Neutrophil (primary cell): Measurements from ENCODE around the gene KRTAP10-8.

Source experiments
- H3K27ac ChIP-seq: fragments of 200-600 bp; sonication (generic); 2 replicates; pipeline ENCODE4 v1.5.1; 2016; ENCODE audit warnings: mild to moderate bottlenecking, moderate library complexity
- H3K27me3 ChIP-seq: fragments of 200-600 bp; sonication (generic); 2 replicates; pipeline ENCODE4 v1.6.0; 2016; ENCODE audit warnings: mild to moderate bottlenecking
- H3K36me3 ChIP-seq: fragments of 200-600 bp; sonication (generic); 2 replicates; pipeline ENCODE4 v1.5.1; 2017
- H3K4me1 ChIP-seq, 2 experiments: fragments of 200-600 bp in 1 of 2; sonication (generic) in 1 of 2; 1 replicate in 1 of 2; 2 replicates in 1 of 2; pipeline versions ENCODE4 v1.5.1 to v1.6.1; 2013 to 2016; ENCODE audit warnings: low read depth in 1 of 2, low read length in 1 of 2, mild to moderate bottlenecking in 1 of 2, moderate library complexity in 1 of 2; ENCODE audit not compliant: control insufficient read depth in 1 of 2, insufficient read depth in 1 of 2
- H3K4me3 ChIP-seq, 2 experiments: fragments of 200-600 bp in 1 of 2; sonication (generic) in 1 of 2; 1 replicate in 1 of 2; 2 replicates in 1 of 2; pipeline ENCODE4 v1.5.1; 2013 to 2016; ENCODE audit warnings: low read depth in 1 of 2, low read length in 1 of 2, mild to moderate bottlenecking in 1 of 2, moderate library complexity in 1 of 2
- H3K9me3 ChIP-seq: fragments of 200-600 bp; sonication (generic); 2 replicates; pipeline ENCODE4 v1.5.1; 2016
- TF ChIP-seq, protein P1 (sequence below): fragments of 200-600 bp; sonication (generic); IDR thresholded peaks from 2 replicates; pipeline ENCODE4 v1.5.1; 2016; ENCODE audit warnings: antibody characterized with exemption

Gene KRTAP10-8

GRCh38 chr21:44614961-44615391, 3.1 kb downstream of the KRTAP10-8 start:
- Histone ChIP-seq H3K27ac (no peak overlapping the region), H3K4me3 (no peak overlapping the region)
- TF ChIP-seq, protein P1, sequence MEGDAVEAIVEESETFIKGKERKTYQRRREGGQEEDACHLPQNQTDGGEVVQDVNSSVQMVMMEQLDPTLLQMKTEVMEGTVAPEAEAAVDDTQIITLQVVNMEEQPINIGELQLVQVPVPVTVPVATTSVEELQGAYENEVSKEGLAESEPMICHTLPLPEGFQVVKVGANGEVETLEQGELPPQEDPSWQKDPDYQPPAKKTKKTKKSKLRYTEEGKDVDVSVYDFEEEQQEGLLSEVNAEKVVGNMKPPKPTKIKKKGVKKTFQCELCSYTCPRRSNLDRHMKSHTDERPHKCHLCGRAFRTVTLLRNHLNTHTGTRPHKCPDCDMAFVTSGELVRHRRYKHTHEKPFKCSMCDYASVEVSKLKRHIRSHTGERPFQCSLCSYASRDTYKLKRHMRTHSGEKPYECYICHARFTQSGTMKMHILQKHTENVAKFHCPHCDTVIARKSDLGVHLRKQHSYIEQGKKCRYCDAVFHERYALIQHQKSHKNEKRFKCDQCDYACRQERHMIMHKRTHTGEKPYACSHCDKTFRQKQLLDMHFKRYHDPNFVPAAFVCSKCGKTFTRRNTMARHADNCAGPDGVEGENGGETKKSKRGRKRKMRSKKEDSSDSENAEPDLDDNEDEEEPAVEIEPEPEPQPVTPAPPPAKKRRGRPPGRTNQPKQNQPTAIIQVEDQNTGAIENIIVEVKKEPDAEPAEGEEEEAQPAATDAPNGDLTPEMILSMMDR, result no peak

DNA sequence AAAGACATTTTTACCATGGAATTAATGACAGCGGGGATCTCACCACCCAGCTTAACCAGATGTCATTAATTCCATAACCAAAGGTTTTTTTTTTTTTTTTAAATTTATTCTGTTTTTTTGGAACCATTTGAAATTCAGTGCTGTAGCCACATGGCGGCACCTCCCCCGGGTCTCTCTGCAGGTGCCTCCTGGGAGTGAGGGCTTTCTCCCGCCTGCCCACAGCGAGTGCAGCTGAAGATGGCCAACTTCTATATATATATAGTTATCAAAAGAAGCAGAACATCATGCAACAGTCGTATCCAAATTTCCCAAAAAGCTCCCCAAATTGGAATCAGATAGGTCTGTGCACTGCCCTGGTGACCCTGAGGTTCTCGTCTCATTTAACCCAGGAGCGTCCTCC, 3.6 kb downstream of the KRTAP10-8 start:
- Histone ChIP-seq H3K9me3 (no peaks in the 10 kb centered on the region), H3K4me3 (no peak overlapping the region)
- TF ChIP-seq, protein P1, result no peak

More at GRCh38 chr21:44614961-44615391, 3.1 kb downstream of the KRTAP10-8 start:
- peaks cover 28 to 35% of the 10 kb centered on the region in 2 experiments for H3K4me1 ChIP-seq
- H3K9me3 ChIP-seq, result no peaks in the 10 kb centered on the region
- H3K36me3 ChIP-seq, result no peaks in the 10 kb centered on the region
- no peaks in the 10 kb centered on the region for H3K27me3 ChIP-seq

GRCh38 chr21:44615911-44616590, 4.2 kb downstream of the KRTAP10-8 start:
- no peaks in the 10 kb centered on the region for H3K27me3 ChIP-seq
- no peaks in the 10 kb centered on the region for H3K9me3 ChIP-seq
- no peak overlapping the region for H3K27ac ChIP-seq
- no peaks in the 10 kb centered on the region for H3K36me3 ChIP-seq
- H3K4me3 ChIP-seq, result no peak overlapping the region
- TF ChIP-seq, protein P1, result no peak
- H3K4me1 ChIP-seq, result peaks cover 30 to 39% of the 10 kb centered on the region in 2 experiments

More for the DNA sequence above, 3.6 kb downstream of the KRTAP10-8 start:
- Histone ChIP-seq H3K27me3 (no peaks in the 10 kb centered on the region), H3K36me3 (no peaks in the 10 kb centered on the region), H3K4me1 (peaks cover 30 to 39% of the 10 kb centered on the region in 2 experiments), H3K27ac (no peak overlapping the region)

DNA sequence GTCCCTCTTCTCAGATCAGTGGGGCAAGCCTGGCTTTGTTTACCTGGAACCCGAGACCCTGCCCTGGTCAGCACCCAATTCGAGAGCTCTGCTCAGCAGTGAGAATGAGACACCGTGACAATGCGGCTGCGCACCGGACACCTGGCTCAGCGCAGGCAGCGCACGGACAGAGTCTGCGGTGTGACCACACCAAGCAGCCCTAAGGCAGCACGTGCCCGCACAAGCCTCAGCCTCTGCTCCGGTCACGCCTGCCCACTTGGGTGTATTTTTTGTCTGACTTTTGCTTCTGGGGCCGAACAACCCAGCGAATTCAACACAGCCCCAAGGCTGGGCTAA, 4.7 kb downstream of the KRTAP10-8 start:
- Histone ChIP-seq H3K4me1 (peaks cover 30 to 39% of the 10 kb centered on the region in 2 experiments), H3K36me3 (no peaks in the 10 kb centered on the region), H3K9me3 (no peaks in the 10 kb centered on the region), H3K27me3 (no peaks in the 10 kb centered on the region), H3K27ac (no peak overlapping the region), H3K4me3 (no peak overlapping the region)
- TF ChIP-seq, protein P1, result no peak

DNA sequence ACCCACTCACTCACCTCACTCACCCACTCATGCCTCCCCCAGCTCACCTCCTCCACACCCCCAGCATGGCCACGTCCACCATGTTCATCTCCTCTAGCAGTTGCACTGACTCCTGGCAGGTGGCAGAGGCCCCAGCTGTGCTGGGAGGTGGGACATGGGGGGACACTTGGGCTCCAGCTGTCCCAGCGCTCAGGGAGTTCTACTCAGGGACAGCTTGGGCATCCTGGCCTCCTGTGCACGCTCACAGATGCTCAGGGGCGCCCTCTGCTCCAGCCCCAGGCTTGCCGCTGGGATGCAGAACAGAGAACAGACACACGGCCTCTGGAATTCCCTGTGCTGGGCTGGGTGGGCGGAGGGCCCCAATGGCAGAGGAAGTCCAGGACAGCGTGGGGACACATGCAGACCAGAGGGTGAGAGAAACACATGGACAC, 5.2 kb downstream of the KRTAP10-8 start:
- Histone ChIP-seq H3K27me3 (no peaks in the 10 kb centered on the region), H3K36me3 (no peaks in the 10 kb centered on the region), H3K27ac (peak overlapping the region; percentile 88), H3K4me1 (peaks cover 30 to 39% of the 10 kb centered on the region in 2 experiments), H3K9me3 (no peaks in the 10 kb centered on the region), H3K4me3 (no peak overlapping the region)
- TF ChIP-seq, protein P1, result no peak
